Measurements from ENCODE around the gene GPBP1L1.

The GPBP1L1 gene

DNA sequence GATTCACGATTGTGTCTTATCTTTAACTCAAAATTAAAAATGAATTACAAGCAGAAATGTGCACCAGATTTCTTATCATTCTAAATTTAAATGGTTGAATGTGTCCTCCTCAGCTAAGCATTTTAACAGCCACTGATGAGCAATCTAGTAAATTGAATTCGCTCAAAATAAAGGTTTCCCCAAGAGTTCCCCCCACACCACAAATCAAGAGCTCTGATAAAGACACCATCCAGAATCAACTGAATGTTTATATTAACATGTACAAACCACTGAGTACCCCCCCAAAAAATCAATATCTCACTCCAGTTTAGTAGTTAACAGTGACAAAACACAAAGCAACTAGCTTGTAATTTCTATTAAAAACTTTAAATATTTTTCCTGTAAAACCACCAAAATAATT, 1.9 kb downstream of the GPBP1L1 start:
- H3F3A ChIP-seq (ENCODE audit: control insufficient read depth, insufficient read depth): peaks cover 8% of the 10 kb centered on the region
- TF ChIP-seq EZH2phosphoT487 (IDR thresholded peaks at IDR 0.05; ENCODE audit: borderline replicate concordance, low read length): no peak
- TF ChIP-seq, protein P1, sequence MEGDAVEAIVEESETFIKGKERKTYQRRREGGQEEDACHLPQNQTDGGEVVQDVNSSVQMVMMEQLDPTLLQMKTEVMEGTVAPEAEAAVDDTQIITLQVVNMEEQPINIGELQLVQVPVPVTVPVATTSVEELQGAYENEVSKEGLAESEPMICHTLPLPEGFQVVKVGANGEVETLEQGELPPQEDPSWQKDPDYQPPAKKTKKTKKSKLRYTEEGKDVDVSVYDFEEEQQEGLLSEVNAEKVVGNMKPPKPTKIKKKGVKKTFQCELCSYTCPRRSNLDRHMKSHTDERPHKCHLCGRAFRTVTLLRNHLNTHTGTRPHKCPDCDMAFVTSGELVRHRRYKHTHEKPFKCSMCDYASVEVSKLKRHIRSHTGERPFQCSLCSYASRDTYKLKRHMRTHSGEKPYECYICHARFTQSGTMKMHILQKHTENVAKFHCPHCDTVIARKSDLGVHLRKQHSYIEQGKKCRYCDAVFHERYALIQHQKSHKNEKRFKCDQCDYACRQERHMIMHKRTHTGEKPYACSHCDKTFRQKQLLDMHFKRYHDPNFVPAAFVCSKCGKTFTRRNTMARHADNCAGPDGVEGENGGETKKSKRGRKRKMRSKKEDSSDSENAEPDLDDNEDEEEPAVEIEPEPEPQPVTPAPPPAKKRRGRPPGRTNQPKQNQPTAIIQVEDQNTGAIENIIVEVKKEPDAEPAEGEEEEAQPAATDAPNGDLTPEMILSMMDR (IDR thresholded peaks at IDR 0.05; ENCODE audit: low read depth, low read length, poor library complexity, severe bottlenecking): no peak
- no peaks in the 10 kb centered on the region for H3K27me3 ChIP-seq (ENCODE audit: control insufficient read depth, low read length)
- peak overlapping the region; percentile 93 for H3K4me2 ChIP-seq (ENCODE audit: low read length)
- no peaks in the 10 kb centered on the region for H3K9me3 ChIP-seq (ENCODE audit: control insufficient read depth, insufficient read depth, low read length)
- H3K4me3 ChIP-seq (ENCODE audit: low read length): peak overlapping the region; percentile 94
- peaks cover 94% of the 10 kb centered on the region for H3K79me2 ChIP-seq (ENCODE audit: control insufficient read depth, low read length)
- H3K4me1 ChIP-seq (ENCODE audit: control insufficient read depth, low read length): peaks cover 61% of the 10 kb centered on the region
- H3K27ac ChIP-seq (ENCODE audit: low read depth, low read length): no peak overlapping the region
- H3K9me2 ChIP-seq (replicated peaks; ENCODE audit: control insufficient read depth, low read length): no peaks in the 10 kb centered on the region
- peaks cover 62% of the 10 kb centered on the region for H3K36me3 ChIP-seq (ENCODE audit: control insufficient read depth, low read length)
- peaks cover 19% of the 10 kb centered on the region for H4K20me1 ChIP-seq (ENCODE audit: control insufficient read depth, insufficient read depth, low read depth, low read length)

DNA sequence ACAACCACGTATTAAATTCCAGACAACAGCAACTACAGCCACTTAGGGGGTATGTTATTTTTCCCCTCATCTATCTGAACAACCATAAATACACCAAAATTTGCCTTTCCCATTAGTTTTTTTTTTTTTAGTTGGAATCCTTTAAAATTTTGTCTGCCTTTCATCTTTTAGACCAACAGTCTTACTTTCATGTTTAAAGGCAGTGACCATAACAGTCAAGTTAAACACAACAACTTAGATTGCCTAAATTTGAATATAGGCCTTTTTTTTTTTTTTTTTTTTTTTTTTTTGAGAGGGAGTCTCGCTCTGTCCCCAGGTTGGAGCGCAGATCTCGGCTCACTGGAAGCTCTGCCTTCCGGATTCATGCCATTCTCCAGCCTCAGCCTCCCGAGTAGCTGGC, 3.4 kb downstream of the GPBP1L1 start:
- Histone ChIP-seq H3F3A (ENCODE audit: control insufficient read depth, insufficient read depth) (peaks cover 8% of the 10 kb centered on the region), H3K4me3 (ENCODE audit: low read length) (0 out of 2 replicates have a peak overlapping the region, but pooled peaks have one; percentile 3), H3K36me3 (ENCODE audit: control insufficient read depth, low read length) (peaks cover 65% of the 10 kb centered on the region), H3K27ac (ENCODE audit: low read depth, low read length) (no peak overlapping the region), H3K9me3 (ENCODE audit: control insufficient read depth, insufficient read depth, low read length) (no peaks in the 10 kb centered on the region), H3K4me1 (ENCODE audit: control insufficient read depth, low read length) (peaks cover 67% of the 10 kb centered on the region), H3K4me2 (ENCODE audit: low read length) (peak overlapping the region; percentile 39), H3K9me2 (replicated peaks; ENCODE audit: control insufficient read depth, low read length) (no peaks in the 10 kb centered on the region), H4K20me1 (ENCODE audit: control insufficient read depth, insufficient read depth, low read depth, low read length) (peaks cover 19% of the 10 kb centered on the region), H3K79me2 (ENCODE audit: control insufficient read depth, low read length) (peaks cover 94% of the 10 kb centered on the region), H3K27me3 (ENCODE audit: control insufficient read depth, low read length) (no peaks in the 10 kb centered on the region)
- TF ChIP-seq, protein P1 (IDR thresholded peaks at IDR 0.05; ENCODE audit: low read depth, low read length, poor library complexity, severe bottlenecking): no peak
- no peak for TF ChIP-seq EZH2phosphoT487 (IDR thresholded peaks at IDR 0.05; ENCODE audit: borderline replicate concordance, low read length)

DNA sequence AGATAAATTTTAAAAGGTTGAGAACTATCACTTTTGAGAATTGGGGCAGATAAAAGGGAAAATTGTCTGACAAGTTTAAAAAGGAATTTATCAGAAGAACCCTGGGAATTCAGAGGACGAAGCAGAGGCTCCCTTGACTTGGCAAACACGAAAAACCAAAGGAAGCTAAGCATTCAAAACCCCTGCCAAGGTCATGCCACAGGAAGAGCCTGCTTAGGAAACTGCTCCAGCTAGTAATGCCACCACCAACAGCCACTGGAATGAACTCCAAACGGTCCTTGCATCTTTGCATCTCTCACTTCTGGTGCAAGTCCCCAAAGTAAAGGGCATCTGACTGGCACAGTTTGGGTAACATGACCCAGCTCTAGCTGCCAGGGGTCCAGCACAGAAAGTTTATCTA, 7.2 kb downstream of the GPBP1L1 start:
- no peak for TF ChIP-seq EZH2phosphoT487 (IDR thresholded peaks at IDR 0.05; ENCODE audit: borderline replicate concordance, low read length)
- TF ChIP-seq, protein P1 (IDR thresholded peaks at IDR 0.05; ENCODE audit: low read depth, low read length, poor library complexity, severe bottlenecking): no peak
- H3K9me3 ChIP-seq (ENCODE audit: control insufficient read depth, insufficient read depth, low read length): no peaks in the 10 kb centered on the region
- no peaks in the 10 kb centered on the region for H3K9me2 ChIP-seq (replicated peaks; ENCODE audit: control insufficient read depth, low read length)
- H4K20me1 ChIP-seq (ENCODE audit: control insufficient read depth, insufficient read depth, low read depth, low read length): peaks cover 13% of the 10 kb centered on the region
- no peak overlapping the region for H3K27ac ChIP-seq (ENCODE audit: low read depth, low read length)
- no peak overlapping the region for H3K4me3 ChIP-seq (ENCODE audit: low read length)
- H3K36me3 ChIP-seq (ENCODE audit: control insufficient read depth, low read length): peaks cover 62% of the 10 kb centered on the region
- no peak overlapping the region for H3K4me2 ChIP-seq (ENCODE audit: low read length)
- H3K79me2 ChIP-seq (ENCODE audit: control insufficient read depth, low read length): peaks cover 99% of the 10 kb centered on the region
- H3F3A ChIP-seq (ENCODE audit: control insufficient read depth, insufficient read depth): no peaks in the 10 kb centered on the region
- no peaks in the 10 kb centered on the region for H3K27me3 ChIP-seq (ENCODE audit: control insufficient read depth, low read length)
- H3K4me1 ChIP-seq (ENCODE audit: control insufficient read depth, low read length): peaks cover 54% of the 10 kb centered on the region

Data from DOHH2 (cell line).